SK-N-DZ (cell line): ENCODE measurements around the gene AFF1.
"Not testable (repeated sequence)": the region's sequence is repeated elsewhere in the genome, so short reads cannot be mapped to it uniquely, and the experiment has no call there.

ENCODE experiments used
- DNase-seq: peaks from one replicate; pipeline ENCODE4 v3.0.0-alpha.2; 2015; ENCODE audit warnings: low spot score

AFF1 gene

GRCh38 chr4:87144356-87144755 lies 209.5 kb downstream of the AFF1 start:
- DNase-seq: no peak

- DNase-seq: not testable (repeated sequence)
Observed at GRCh38 chr4:87145934-87146333, 211.1 kb downstream of the AFF1 start.

- no peak for DNase-seq
Observed at GRCh38 chr4:87147116-87147515, 212.3 kb downstream of the AFF1 start.

- peak; percentile 64 for DNase-seq
Observed at GRCh38 chr4:87150498-87151261, 215.9 kb downstream of the AFF1 start.

- DNase-seq: no peak
Observed at GRCh38 chr4:87151730-87152129, 216.9 kb downstream of the AFF1 start.

GRCh38 chr4:87152310-87153041 lies 217.7 kb downstream of the AFF1 start:
- no peak for DNase-seq

- no peak for DNase-seq
Observed at GRCh38 chr4:87153078-87153870, 218.5 kb downstream of the AFF1 start.

- DNase-seq: no peak
Observed at GRCh38 chr4:87165892-87166291, 231.1 kb downstream of the AFF1 start.

GRCh38 chr4:87166296-87166854 lies 231.6 kb downstream of the AFF1 start:
- DNase-seq: no peak

- DNase-seq: no peak
Observed at GRCh38 chr4:87171944-87172343, 237.1 kb downstream of the AFF1 start.

- DNase-seq: no peak
Observed at GRCh38 chr4:87174672-87175071, 239.9 kb downstream of the AFF1 start.

- DNase-seq: no peak
Observed at GRCh38 chr4:87179751-87180150, 244.9 kb downstream of the AFF1 start.

GRCh38 chr4:87180767-87181166 lies 246.0 kb downstream of the AFF1 start:
- DNase-seq: no peak

- DNase-seq: no peak
Observed at GRCh38 chr4:87185146-87185870, 250.5 kb downstream of the AFF1 start.

GRCh38 chr4:87188048-87188447 lies 253.2 kb downstream of the AFF1 start:
- DNase-seq: no peak

GRCh38 chr4:87188932-87189331 lies 254.1 kb downstream of the AFF1 start:
- no peak for DNase-seq
